Measurements from ENCODE around the gene ZDHHC8. TPM values are rescaled to one million over a fixed set of nuclear protein-coding genes. Genes with fewer than 3 reads are reported as not detected.

ZDHHC8 gene
- total RNA-seq, 4 donors from 2014 or later = 11.8 to 27.8 (median 16.4) TPM

DNA sequence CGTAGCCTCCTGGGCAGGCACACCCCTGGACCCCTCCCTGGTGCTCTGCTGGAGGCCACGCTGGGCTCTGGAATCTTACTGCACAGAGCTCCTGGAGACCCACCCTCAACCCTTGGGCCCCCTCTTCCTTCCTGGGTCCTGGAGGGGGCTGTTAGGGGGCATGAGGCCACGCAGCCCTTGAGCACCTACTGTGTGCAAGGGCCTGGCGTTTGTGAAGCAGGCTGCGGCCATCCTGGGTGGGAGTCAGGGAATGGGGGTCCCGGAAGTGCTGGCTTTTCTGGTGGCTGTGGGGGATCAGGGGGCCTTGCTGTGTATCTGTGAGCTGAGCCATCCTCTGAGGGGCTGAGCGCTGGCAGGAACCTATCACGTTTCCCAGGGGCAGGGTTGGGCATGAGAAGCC, 60.2 kb downstream of the ZDHHC8 start:
- H3K4me3 ChIP-seq = no peak overlapping the region
- H3K27me3 ChIP-seq = no peaks in the 10 kb centered on the region
- no peak for TF ChIP-seq POLR2A (IDR thresholded peaks at IDR 0.05)
- TF ChIP-seq EP300 (IDR thresholded peaks at IDR 0.05) = no peak
- no peak for TF ChIP-seq POLR2AphosphoS5 (IDR thresholded peaks at IDR 0.05)
- TF ChIP-seq, protein P1, sequence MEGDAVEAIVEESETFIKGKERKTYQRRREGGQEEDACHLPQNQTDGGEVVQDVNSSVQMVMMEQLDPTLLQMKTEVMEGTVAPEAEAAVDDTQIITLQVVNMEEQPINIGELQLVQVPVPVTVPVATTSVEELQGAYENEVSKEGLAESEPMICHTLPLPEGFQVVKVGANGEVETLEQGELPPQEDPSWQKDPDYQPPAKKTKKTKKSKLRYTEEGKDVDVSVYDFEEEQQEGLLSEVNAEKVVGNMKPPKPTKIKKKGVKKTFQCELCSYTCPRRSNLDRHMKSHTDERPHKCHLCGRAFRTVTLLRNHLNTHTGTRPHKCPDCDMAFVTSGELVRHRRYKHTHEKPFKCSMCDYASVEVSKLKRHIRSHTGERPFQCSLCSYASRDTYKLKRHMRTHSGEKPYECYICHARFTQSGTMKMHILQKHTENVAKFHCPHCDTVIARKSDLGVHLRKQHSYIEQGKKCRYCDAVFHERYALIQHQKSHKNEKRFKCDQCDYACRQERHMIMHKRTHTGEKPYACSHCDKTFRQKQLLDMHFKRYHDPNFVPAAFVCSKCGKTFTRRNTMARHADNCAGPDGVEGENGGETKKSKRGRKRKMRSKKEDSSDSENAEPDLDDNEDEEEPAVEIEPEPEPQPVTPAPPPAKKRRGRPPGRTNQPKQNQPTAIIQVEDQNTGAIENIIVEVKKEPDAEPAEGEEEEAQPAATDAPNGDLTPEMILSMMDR (IDR thresholded peaks at IDR 0.05) = no peak
- H3K9me3 ChIP-seq = no peaks in the 10 kb centered on the region
- no peaks in the 10 kb centered on the region for H3K4me1 ChIP-seq
- no peak for ATAC-seq
- WGBS, 2 donors (ENCODE audit: low coverage in 1 of 2) = no CpG with 5 or more reads among the region's 8 CpGs
- no peak overlapping the region for H3K27ac ChIP-seq
- no peaks in the 10 kb centered on the region for H3K36me3 ChIP-seq

DNA sequence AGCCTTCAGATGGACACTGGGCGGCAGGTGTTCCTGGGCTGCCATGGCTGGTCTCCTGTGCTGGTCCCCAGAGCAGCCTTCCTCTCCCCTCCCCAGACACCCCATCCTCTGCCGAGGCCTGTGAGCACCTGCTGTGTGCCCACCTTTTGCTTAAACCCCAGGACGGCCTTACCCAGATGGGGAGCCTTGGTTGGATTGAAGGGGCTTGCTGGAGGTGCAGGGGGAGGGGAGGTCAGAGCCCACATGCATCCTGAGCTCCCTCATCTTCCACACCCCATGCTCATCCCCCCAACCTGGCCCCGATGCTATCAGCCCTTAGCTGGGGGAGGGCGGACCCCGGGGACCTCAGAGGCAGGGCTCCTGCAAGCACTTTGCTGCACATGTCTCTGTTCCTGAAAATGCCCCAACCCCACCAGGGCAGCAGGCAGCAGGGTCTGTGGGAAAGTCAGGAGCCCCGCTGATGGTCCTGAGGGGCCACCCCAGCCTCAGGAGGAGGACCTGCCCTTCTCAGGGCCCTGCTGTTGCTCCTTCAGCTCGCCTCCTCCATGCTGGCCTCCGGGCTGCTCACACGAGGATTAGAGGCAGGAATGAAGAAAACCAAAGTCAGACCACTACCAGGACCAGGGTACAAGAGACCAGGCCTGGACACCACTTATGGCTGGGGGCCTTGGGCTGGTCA, 60.8 kb downstream of the ZDHHC8 start:
- WGBS, 2 donors (ENCODE audit: low coverage in 1 of 2) = no CpG with 5 or more reads among the region's 10 CpGs
- no peaks in the 10 kb centered on the region for H3K9me3 ChIP-seq
- H3K4me3 ChIP-seq = no peak overlapping the region
- H3K27me3 ChIP-seq = no peaks in the 10 kb centered on the region
- H3K36me3 ChIP-seq = no peaks in the 10 kb centered on the region
- no peak overlapping the region for H3K27ac ChIP-seq
- no peaks in the 10 kb centered on the region for H3K4me1 ChIP-seq
- TF ChIP-seq POLR2A (IDR thresholded peaks at IDR 0.05) (no peak), POLR2AphosphoS5 (IDR thresholded peaks at IDR 0.05) (no peak), EP300 (IDR thresholded peaks at IDR 0.05) (no peak)
- TF ChIP-seq, protein P1 (IDR thresholded peaks at IDR 0.05) = no peak
- no peak for ATAC-seq

DNA sequence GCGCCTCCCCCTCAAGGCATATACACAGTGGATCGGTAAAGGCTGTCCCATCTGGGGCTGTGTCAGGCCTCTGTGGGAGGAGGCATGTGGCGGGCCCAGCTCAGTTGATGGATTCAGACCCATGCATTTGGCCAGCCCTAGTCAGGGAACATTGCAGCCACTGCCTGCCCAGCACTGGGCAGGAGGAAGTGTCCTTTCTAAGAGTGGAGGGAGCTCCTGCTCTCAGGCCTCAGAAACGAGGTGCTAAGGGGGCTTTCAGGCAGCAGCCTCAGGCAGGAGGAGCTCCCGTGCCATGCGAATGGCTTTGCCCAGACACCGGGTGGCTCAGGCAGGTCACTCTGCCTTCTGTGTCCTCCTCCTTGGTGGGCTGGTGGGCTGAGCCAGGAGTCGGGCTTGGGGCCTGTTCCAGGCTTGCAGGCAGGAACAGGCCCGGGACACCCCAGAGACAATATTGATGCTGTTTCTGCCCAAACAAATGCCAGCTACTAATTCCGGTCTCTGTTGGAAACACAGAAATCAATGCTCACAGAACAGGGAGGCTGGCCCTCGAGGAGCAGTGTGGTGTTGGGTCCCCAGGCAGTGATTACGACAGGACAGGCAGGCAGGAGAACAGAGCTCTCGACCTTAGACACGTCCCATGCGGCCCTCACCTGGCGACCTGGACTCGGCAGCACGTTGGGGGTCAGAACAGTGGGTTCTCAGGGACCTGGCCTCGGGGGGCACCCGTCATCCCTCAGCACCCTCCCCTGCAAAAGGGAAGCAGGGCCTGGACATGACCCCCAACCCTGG, 61.6 kb downstream of the ZDHHC8 start:
- no peak for ATAC-seq
- TF ChIP-seq POLR2AphosphoS5 (IDR thresholded peaks at IDR 0.05) = no peak
- no peaks in the 10 kb centered on the region for H3K27me3 ChIP-seq

DNA sequence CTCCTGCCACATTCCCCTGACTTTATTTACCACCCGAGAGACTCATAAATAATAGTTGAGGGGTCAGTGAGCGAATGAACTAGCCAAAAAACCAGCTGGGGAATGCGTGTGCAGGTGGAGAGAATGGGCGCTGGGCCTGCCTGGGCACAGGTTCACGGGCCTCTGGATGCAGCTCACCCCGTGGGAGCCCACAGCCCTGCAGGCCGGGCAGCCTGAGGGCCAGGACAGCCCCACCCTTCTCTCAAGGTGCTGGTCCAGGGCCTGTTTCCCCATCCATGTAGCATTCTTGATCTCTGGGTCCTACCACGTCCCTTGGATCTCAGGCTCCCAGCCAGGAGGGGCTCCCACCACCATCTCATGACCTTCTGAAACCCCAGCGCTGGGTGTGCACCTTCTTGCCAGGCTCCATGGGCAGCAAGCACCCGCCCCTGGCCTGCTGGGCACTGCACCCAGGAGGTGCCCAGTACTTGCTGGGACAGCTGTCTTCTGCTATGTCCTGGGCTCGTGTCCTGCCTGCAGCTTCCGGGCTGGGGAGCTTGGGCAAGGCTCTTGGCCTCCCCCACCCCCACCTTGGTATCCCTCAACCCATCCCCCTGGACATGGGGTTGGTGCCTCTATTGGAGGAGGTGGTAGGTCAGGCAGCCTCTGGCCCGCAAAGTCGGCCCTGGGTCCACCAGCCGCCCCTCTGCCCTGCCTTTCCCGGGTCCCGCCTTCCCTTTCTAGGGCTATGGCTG, 62.3 kb downstream of the ZDHHC8 start:
- TF ChIP-seq POLR2A (IDR thresholded peaks at IDR 0.05) = no peak
- no peak for TF ChIP-seq POLR2AphosphoS5 (IDR thresholded peaks at IDR 0.05)
- TF ChIP-seq, protein P1 (IDR thresholded peaks at IDR 0.05) = no peak
- ATAC-seq = no peak
- no peak overlapping the region for H3K4me3 ChIP-seq
- H3K27me3 ChIP-seq = no peaks in the 10 kb centered on the region
- no peaks in the 10 kb centered on the region for H3K4me1 ChIP-seq
- H3K36me3 ChIP-seq = no peaks in the 10 kb centered on the region
- 71% methylated on average over 4 of the region's 17 CpGs; no CpG with 5 or more reads in 1 of the 2 donors for WGBS, 2 donors (ENCODE audit: low coverage in 1 of 2)
- H3K27ac ChIP-seq = no peak overlapping the region
- H3K9me3 ChIP-seq = no peaks in the 10 kb centered on the region

More for the DNA sequence above, 61.6 kb downstream of the ZDHHC8 start:
- no peak overlapping the region for H3K4me3 ChIP-seq
- H3K36me3 ChIP-seq = no peaks in the 10 kb centered on the region
- no peaks in the 10 kb centered on the region for H3K9me3 ChIP-seq
- H3K4me1 ChIP-seq = no peaks in the 10 kb centered on the region
- no peak overlapping the region for H3K27ac ChIP-seq
- 100% methylated on average over 1 of the region's 20 CpGs; no CpG with 5 or more reads in 1 of the 2 donors for WGBS, 2 donors (ENCODE audit: low coverage in 1 of 2)
